ENCODE data around the gene DDX3X.
"Not testable (repeated sequence)": the region's sequence is repeated elsewhere in the genome, so short reads cannot be mapped to it uniquely, and the experiment has no call there.

Gene DDX3X

GRCh38 chrX:41332005-41332404 lies 2.0 kb upstream of the DDX3X start:
- DNase-seq: no peak

GRCh38 chrX:41332408-41333002 lies 1.5 kb upstream of the DDX3X start:
- DNase-seq: no peak

- no peak for DNase-seq
These were observed 789 bp upstream of the DDX3X start for GRCh38 chrX:41333003-41333743.

GRCh38 chrX:41334363-41335197 lies 618 bp downstream of the DDX3X start:
- DNase-seq: no peak

- no peak for DNase-seq
These were observed 1.4 kb downstream of the DDX3X start for GRCh38 chrX:41335198-41335957.

GRCh38 chrX:41335958-41336331 lies 2.0 kb downstream of the DDX3X start:
- no peak for DNase-seq

- no peak for DNase-seq
These were observed 2.5 kb downstream of the DDX3X start for GRCh38 chrX:41336447-41336846.

GRCh38 chrX:41337140-41337539 lies 3.2 kb downstream of the DDX3X start:
- no peak for DNase-seq

- DNase-seq: no peak
These were observed 4.5 kb downstream of the DDX3X start for GRCh38 chrX:41338436-41338835.

- DNase-seq: no peak
These were observed 5.2 kb downstream of the DDX3X start for GRCh38 chrX:41339148-41339547.

GRCh38 chrX:41344053-41344452 lies 10.1 kb downstream of the DDX3X start:
- no peak for DNase-seq

GRCh38 chrX:41347186-41347585 lies 13.2 kb downstream of the DDX3X start:
- DNase-seq: peak; percentile 2

GRCh38 chrX:41348551-41348950 lies 14.6 kb downstream of the DDX3X start:
- no peak for DNase-seq

- DNase-seq: no peak
These were observed 16.4 kb downstream of the DDX3X start for GRCh38 chrX:41350150-41350975.

- no peak for DNase-seq
These were observed 17.1 kb downstream of the DDX3X start for GRCh38 chrX:41350976-41351569.

GRCh38 chrX:41351923-41352322 lies 18.0 kb downstream of the DDX3X start:
- DNase-seq: no peak

- DNase-seq: no peak
These were observed 18.4 kb downstream of the DDX3X start for GRCh38 chrX:41352329-41352838.

GRCh38 chrX:41353985-41354384 lies 20.0 kb downstream of the DDX3X start:
- no peak for DNase-seq

GRCh38 chrX:41369152-41369551 lies 35.2 kb downstream of the DDX3X start:
- DNase-seq: no peak

GRCh38 chrX:41371575-41371974 lies 37.6 kb downstream of the DDX3X start:
- not testable (repeated sequence) for DNase-seq

GRCh38 chrX:41373989-41374606 lies 40.1 kb downstream of the DDX3X start:
- DNase-seq: no peak

Measured in cortex of kidney (tissue), 1 donor.